ENCODE measurements around the gene DMRT3. TPM values are rescaled to one million over a fixed set of nuclear protein-coding genes. Genes with fewer than 3 reads are reported as not detected.

DMRT3 gene
- total RNA-seq, 6 experiments from 2014 or later = not detected

- ATAC-seq (no peak), DNase-seq (no peak)
- intact Hi-C loops (cut with DNase I) = no loop called here
- no peaks in the 10 kb centered on the region for H3K27me3 ChIP-seq
- WGBS (ENCODE audit: insufficient coverage, low coverage, low lambda C conversion rate, missing lambda C conversion rate) = 63% methylated on average over 4 of the region's 4 CpGs
- no peak overlapping the region for H3K4me3 ChIP-seq
- no peak overlapping the region for H3K27ac ChIP-seq
- no peaks in the 10 kb centered on the region for H3K36me3 ChIP-seq
- no peak for TF ChIP-seq POLR2A (IDR thresholded peaks at IDR 0.05)
- TF ChIP-seq, protein P1, sequence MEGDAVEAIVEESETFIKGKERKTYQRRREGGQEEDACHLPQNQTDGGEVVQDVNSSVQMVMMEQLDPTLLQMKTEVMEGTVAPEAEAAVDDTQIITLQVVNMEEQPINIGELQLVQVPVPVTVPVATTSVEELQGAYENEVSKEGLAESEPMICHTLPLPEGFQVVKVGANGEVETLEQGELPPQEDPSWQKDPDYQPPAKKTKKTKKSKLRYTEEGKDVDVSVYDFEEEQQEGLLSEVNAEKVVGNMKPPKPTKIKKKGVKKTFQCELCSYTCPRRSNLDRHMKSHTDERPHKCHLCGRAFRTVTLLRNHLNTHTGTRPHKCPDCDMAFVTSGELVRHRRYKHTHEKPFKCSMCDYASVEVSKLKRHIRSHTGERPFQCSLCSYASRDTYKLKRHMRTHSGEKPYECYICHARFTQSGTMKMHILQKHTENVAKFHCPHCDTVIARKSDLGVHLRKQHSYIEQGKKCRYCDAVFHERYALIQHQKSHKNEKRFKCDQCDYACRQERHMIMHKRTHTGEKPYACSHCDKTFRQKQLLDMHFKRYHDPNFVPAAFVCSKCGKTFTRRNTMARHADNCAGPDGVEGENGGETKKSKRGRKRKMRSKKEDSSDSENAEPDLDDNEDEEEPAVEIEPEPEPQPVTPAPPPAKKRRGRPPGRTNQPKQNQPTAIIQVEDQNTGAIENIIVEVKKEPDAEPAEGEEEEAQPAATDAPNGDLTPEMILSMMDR (IDR thresholded peaks at IDR 0.05) = no peak
- no peaks in the 10 kb centered on the region for H3K4me1 ChIP-seq
- no peaks in the 10 kb centered on the region for H3K9me3 ChIP-seq
Observed at GRCh38 chr9:933356-933755, 43.1 kb upstream of the DMRT3 start.

DNA sequence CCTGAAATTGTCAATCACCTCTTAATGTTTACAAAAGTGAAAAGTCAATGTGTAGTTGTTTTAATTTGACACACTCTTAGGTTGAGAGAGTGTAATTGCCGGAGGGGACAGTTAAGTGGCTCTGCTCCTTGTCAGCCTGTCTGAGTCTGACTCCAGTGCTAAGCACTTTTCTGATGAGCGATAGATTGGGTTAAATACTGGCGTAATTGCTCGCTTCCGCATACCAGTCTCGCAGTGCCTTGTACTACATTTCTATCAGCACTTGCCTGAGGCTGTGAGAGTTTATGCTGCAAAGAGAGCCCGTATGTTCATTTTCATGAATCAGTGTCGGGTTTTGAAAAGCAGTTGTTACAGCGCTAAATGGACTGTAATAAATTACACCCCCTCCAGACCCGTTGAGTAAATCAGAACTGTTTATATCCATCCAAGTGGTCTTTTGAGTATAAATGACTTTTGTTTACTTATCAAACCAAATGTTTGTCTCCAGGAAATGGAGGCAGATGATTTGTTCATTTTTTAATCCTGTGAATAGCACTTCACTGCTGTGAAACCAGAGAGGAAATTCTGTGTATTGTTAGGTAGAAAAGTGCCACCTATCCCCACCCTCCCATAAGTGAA is 41.0 kb upstream of the DMRT3 start:
- intact Hi-C loops (cut with DNase I) = no loop called here

GRCh38 chr9:942805-943580 is 33.5 kb upstream of the DMRT3 start:
- no peak for TF ChIP-seq POLR2A (IDR thresholded peaks at IDR 0.05)
- TF ChIP-seq, protein P1 (IDR thresholded peaks at IDR 0.05) = no peak
- intact Hi-C loops (cut with DNase I) = no loop called here
- 43% methylated on average over 6 of the region's 6 CpGs for WGBS (ENCODE audit: insufficient coverage, low coverage, low lambda C conversion rate, missing lambda C conversion rate)
- Histone ChIP-seq H3K27me3 (peaks cover 0 to 5% of the 10 kb centered on the region in 2 donors), H3K36me3 (no peaks in the 10 kb centered on the region), H3K4me1 (no peaks in the 10 kb centered on the region), H3K4me3 (no peak overlapping the region), H3K27ac (no peak overlapping the region), H3K9me3 (no peaks in the 10 kb centered on the region)
- no peak for ATAC-seq
- DNase-seq = no peak

More for the DNA sequence above, 41.0 kb upstream of the DMRT3 start:
- H3K4me3 ChIP-seq = no peak overlapping the region
- WGBS (ENCODE audit: insufficient coverage, low coverage, low lambda C conversion rate, missing lambda C conversion rate) = 43% methylated on average over 10 of the region's 10 CpGs
- no peaks in the 10 kb centered on the region for H3K4me1 ChIP-seq
- no peaks in the 10 kb centered on the region for H3K36me3 ChIP-seq
- H3K27me3 ChIP-seq = peaks cover 0 to 5% of the 10 kb centered on the region in 2 donors
- no peaks in the 10 kb centered on the region for H3K9me3 ChIP-seq
- no peak overlapping the region for H3K27ac ChIP-seq
- DNase-seq (no peak), ATAC-seq (no peak)
- TF ChIP-seq POLR2A (IDR thresholded peaks at IDR 0.05) = no peak
- TF ChIP-seq, protein P1 (IDR thresholded peaks at IDR 0.05) = no peak

- TF ChIP-seq, protein P1 (IDR thresholded peaks at IDR 0.05) = no peak
- no peak for TF ChIP-seq POLR2A (IDR thresholded peaks at IDR 0.05)
- H3K27me3 ChIP-seq = peaks cover 0 to 12% of the 10 kb centered on the region in 2 donors
Observed at GRCh38 chr9:947985-948384, 28.5 kb upstream of the DMRT3 start.

More at GRCh38 chr9:947985-948384, 28.5 kb upstream of the DMRT3 start:
- no peak overlapping the region for H3K4me3 ChIP-seq
- H3K36me3 ChIP-seq = no peaks in the 10 kb centered on the region
- ATAC-seq = no peak
- H3K4me1 ChIP-seq = no peaks in the 10 kb centered on the region
- no peak overlapping the region for H3K27ac ChIP-seq
- intact Hi-C loops (cut with DNase I) = no loop called here
- H3K9me3 ChIP-seq = no peaks in the 10 kb centered on the region
- WGBS (ENCODE audit: insufficient coverage, low coverage, low lambda C conversion rate, missing lambda C conversion rate) = 51% methylated on average over 3 of the region's 3 CpGs
- no peak for DNase-seq
